ENCODE data around the gene TTC27. TPM values are rescaled to one million over a fixed set of nuclear protein-coding genes. Genes with fewer than 3 reads are reported as not detected.

Gene TTC27
- total and polyA plus RNA-seq, 10 of the 15 experiments (the other 5 are each of a cell fraction or from before 2014, with no cell fraction given), result 20.4 to 34.9 (median 26.0) TPM

- no peak overlapping the region for H3K4me2 ChIP-seq (ENCODE audit: control insufficient read depth, insufficient read depth)
- ChIA-PET POLR2A (interaction anchor here (0.5 kb wide), 1 partner anchor 193 kb away, joined by 3 read pairs; no protein-coding TSS in a partner anchor), SMC1A (ENCODE audit: uncharacterized antibody, unreplicated experiment) (interaction anchor here (1.3 kb wide), 1 partner anchor 11 kb away, joined by 5 read pairs; no protein-coding TSS in a partner anchor), RAD21 (ENCODE audit: unreplicated experiment) (interaction anchor here (1.0 kb wide), 1 partner anchor 12 kb away, joined by 3 read pairs; no protein-coding TSS in a partner anchor), CTCF (interaction anchor here (0.7 to 1.4 kb wide), 3 partner anchors 10 to 33 kb away, joined by 3 to 4 read pairs (median 4); no protein-coding TSS in a partner anchor)
- no peak overlapping the region for H3K4me3 ChIP-seq
- H3K4me1 ChIP-seq (ENCODE audit: control insufficient read depth, insufficient read depth, low read length), result no peaks in the 10 kb centered on the region
- H3K27ac ChIP-seq (ENCODE audit: control insufficient read depth, insufficient read depth), result no peak overlapping the region
- H3K36me3 ChIP-seq (ENCODE audit: control insufficient read depth in 2 of 2, insufficient read depth in 2 of 2, low read length in 1 of 2), result peaks cover 0 to 3% of the 10 kb centered on the region in 2 experiments; a peak in 2 of 4 replicates
- BruUV-seq (replicated peaks), result no TSS peak
- no peaks in the 10 kb centered on the region for H3K9me3 ChIP-seq (replicated peaks; ENCODE audit: control insufficient read depth, insufficient read depth, low read length)
- DNase-seq (ENCODE audit: low read depth, low spot score) (no peak), ATAC-seq (no peak), FAIRE-seq (no peak)
- H4K20me1 ChIP-seq (ENCODE audit: control insufficient read depth, insufficient read depth), result no peaks in the 10 kb centered on the region
- no peaks in the 10 kb centered on the region for H3K27me3 ChIP-seq (replicated peaks in 1 of 2; ENCODE audit: control insufficient read depth in 2 of 2, insufficient read depth in 2 of 2, low read length in 1 of 2)
- no peaks in the 10 kb centered on the region for H3K79me2 ChIP-seq (ENCODE audit: control insufficient read depth, insufficient read depth, low read length)
- intact Hi-C loops (cut with micrococcal nuclease; ENCODE audit: unreplicated experiment), result no loop called here
- no peak overlapping the region for H2AFZ ChIP-seq (ENCODE audit: control insufficient read depth, low read depth, low read length)
- 100% methylated on average over 3 of the region's 3 CpGs for WGBS (ENCODE audit: insufficient coverage, insufficient replicate concordance, low lambda C conversion rate, missing lambda C conversion rate)
- H3K9ac ChIP-seq (ENCODE audit: control insufficient read depth, insufficient read depth, low read length), result no peak overlapping the region
- in situ Hi-C loops (cut with MboI), result no loop called here
- no peak for TF ChIP-seq BRCA1 (IDR thresholded peaks at IDR 0.05; ENCODE audit: low read depth, low read length)
- TF ChIP-seq MTA2 (IDR thresholded peaks at IDR 0.05; ENCODE audit: low read depth), result no peak
- no peak for TF ChIP-seq USF2 (IDR thresholded peaks at IDR 0.05; ENCODE audit: borderline replicate concordance, low read depth, low read length)
- TF ChIP-seq ATF7 (IDR thresholded peaks at IDR 0.05; ENCODE audit: low read depth), result no peak
- TF ChIP-seq HDAC6 (IDR thresholded peaks at IDR 0.05; ENCODE audit: unreplicated experiment), result no peak
- TF ChIP-seq GABPA (IDR thresholded peaks at IDR 0.05; ENCODE audit: low read depth), result no peak
- no peak for TF ChIP-seq RAD21 (IDR thresholded peaks at IDR 0.05; ENCODE audit: insufficient read depth, low read depth, low read length)
- TF ChIP-seq FOXM1 (IDR thresholded peaks at IDR 0.05; ENCODE audit: low read depth, low read length), result no peak
- TF ChIP-seq CUX1 (IDR thresholded peaks at IDR 0.05; ENCODE audit: insufficient replicate concordance, low read depth, low read length), result no peak
- no peak for TF ChIP-seq HDGF (IDR thresholded peaks at IDR 0.05)
- no peak for TF ChIP-seq E4F1 (IDR thresholded peaks at IDR 0.05; ENCODE audit: borderline replicate concordance, partially characterized antibody)
- TF ChIP-seq ZNF217 (IDR thresholded peaks at IDR 0.05), result no peak
- no peak for TF ChIP-seq EED (IDR thresholded peaks at IDR 0.05; ENCODE audit: low read depth)
- no peak for TF ChIP-seq NFXL1 (IDR thresholded peaks at IDR 0.05; ENCODE audit: borderline replicate concordance)
Measured at GRCh38 chr2:32723467-32724079, 95.7 kb downstream of the TTC27 start.
